Peyer's patch (tissue), 4 donors: ENCODE measurements around the gene CSRNP3.

ENCODE experiments used
- CTCF ChIP-seq, 6 experiments: fragments of 450-650 bp in 4 of 6; fragments of 200-600 bp in 2 of 6; sonication (generic) in 1 of 6; IDR thresholded peaks; one replicate each; pipeline ENCODE4 v1.5.1; 2017 to 2019; ENCODE audit warnings: antibody characterized with exemption in 6 of 6, mild to moderate bottlenecking in 3 of 6, moderate library complexity in 1 of 6
- POLR2A ChIP-seq, 2 donors: fragments of 450-650 bp; IDR thresholded peaks; one replicate each; pipeline ENCODE4 v1.5.1; 2017; ENCODE audit warnings: antibody characterized with exemption in 2 of 2, mild to moderate bottlenecking in 2 of 2, moderate library complexity in 2 of 2

GRCh38 chr2:165536851-165537499 lies 67.5 kb downstream of the CSRNP3 start:
- TF ChIP-seq CTCF (IDR thresholded peaks at IDR 0.05): no peak
- TF ChIP-seq POLR2A (IDR thresholded peaks at IDR 0.05): no peak
